Osteocyte (in vitro differentiated cells): ENCODE data around the gene ATG13. TPM values are rescaled to one million over a fixed set of nuclear protein-coding genes. Genes with fewer than 3 reads are reported as not detected.

Experiments
- DNase-seq: peaks from one replicate; pipeline ENCODE4 v3.0.0; 2021; ENCODE audit warnings: mixed read lengths; ENCODE audit not compliant: unreplicated experiment; ENCODE audit errors: extremely low spot score
- H3K27ac Mint-ChIP-seq: one replicate; pipeline ENCODE4 v1.8.0; 2021; ENCODE audit warnings: mild to moderate bottlenecking, mixed read lengths; ENCODE audit not compliant: unreplicated experiment
- H3K27me3 Mint-ChIP-seq: one replicate; pipeline ENCODE4 v1.8.0; 2021; ENCODE audit warnings: mixed read lengths; ENCODE audit not compliant: unreplicated experiment
- H3K36me3 Mint-ChIP-seq: one replicate; pipeline ENCODE4 v1.8.0; 2021; ENCODE audit warnings: mixed read lengths; ENCODE audit not compliant: unreplicated experiment
- H3K4me1 Mint-ChIP-seq: one replicate; pipeline ENCODE4 v1.8.0; 2021; ENCODE audit warnings: mixed read lengths; ENCODE audit not compliant: unreplicated experiment
- H3K4me3 Mint-ChIP-seq: one replicate; pipeline ENCODE4 v1.8.0; 2021; ENCODE audit warnings: mild to moderate bottlenecking, moderate library complexity, mixed read lengths; ENCODE audit not compliant: unreplicated experiment
- H3K9me3 Mint-ChIP-seq: one replicate; pipeline ENCODE4 v1.8.0; 2021; ENCODE audit warnings: mixed read lengths; ENCODE audit not compliant: unreplicated experiment
- total RNA-seq: library from RNA; stranded (reverse); gene quantifications from 2 replicates; pipeline ENCODE4 v1.2.1, GENCODE V29; 2021
- TF ChIP-seq, protein P1 (sequence below): fragments of 200-600 bp; sonication (generic); IDR thresholded peaks from 2 replicates; pipeline ENCODE4 v1.5.0; 2021; ENCODE audit warnings: antibody characterized with exemption, mild to moderate bottlenecking, moderate library complexity

The ATG13 gene
- total RNA-seq, 1 donor from 2014 or later, result 87.2 TPM

DNA sequence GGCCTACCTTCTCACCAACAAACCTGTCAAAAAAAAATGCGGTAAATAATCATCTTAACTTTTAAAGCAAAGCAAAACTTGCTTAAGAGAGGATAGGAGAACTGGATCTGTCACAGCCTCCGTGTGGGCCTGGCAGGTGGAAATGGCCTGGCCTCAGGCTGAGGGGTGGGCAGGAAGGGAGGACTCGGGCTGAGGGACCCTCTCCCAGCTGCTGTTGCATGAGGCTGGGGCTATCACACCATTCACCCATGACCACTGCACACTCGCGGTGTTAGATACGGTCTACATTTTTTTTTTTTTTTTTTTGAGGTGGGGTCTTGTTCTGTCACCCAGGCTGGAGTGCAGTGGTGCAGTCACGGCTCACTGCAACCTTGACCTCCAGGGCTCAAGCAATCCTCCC lies 58.6 kb downstream of the ATG13 start:
- Mint-ChIP-seq H3K4me3 (no peak overlapping the region), H3K9me3 (no peaks in the 10 kb centered on the region), H3K27me3 (no peaks in the 10 kb centered on the region), H3K4me1 (peaks cover 15% of the 10 kb centered on the region), H3K36me3 (peaks cover 24% of the 10 kb centered on the region), H3K27ac (peak overlapping the region; percentile 70)
- no peak for DNase-seq
- TF ChIP-seq, protein P1, sequence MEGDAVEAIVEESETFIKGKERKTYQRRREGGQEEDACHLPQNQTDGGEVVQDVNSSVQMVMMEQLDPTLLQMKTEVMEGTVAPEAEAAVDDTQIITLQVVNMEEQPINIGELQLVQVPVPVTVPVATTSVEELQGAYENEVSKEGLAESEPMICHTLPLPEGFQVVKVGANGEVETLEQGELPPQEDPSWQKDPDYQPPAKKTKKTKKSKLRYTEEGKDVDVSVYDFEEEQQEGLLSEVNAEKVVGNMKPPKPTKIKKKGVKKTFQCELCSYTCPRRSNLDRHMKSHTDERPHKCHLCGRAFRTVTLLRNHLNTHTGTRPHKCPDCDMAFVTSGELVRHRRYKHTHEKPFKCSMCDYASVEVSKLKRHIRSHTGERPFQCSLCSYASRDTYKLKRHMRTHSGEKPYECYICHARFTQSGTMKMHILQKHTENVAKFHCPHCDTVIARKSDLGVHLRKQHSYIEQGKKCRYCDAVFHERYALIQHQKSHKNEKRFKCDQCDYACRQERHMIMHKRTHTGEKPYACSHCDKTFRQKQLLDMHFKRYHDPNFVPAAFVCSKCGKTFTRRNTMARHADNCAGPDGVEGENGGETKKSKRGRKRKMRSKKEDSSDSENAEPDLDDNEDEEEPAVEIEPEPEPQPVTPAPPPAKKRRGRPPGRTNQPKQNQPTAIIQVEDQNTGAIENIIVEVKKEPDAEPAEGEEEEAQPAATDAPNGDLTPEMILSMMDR, result no peak

DNA sequence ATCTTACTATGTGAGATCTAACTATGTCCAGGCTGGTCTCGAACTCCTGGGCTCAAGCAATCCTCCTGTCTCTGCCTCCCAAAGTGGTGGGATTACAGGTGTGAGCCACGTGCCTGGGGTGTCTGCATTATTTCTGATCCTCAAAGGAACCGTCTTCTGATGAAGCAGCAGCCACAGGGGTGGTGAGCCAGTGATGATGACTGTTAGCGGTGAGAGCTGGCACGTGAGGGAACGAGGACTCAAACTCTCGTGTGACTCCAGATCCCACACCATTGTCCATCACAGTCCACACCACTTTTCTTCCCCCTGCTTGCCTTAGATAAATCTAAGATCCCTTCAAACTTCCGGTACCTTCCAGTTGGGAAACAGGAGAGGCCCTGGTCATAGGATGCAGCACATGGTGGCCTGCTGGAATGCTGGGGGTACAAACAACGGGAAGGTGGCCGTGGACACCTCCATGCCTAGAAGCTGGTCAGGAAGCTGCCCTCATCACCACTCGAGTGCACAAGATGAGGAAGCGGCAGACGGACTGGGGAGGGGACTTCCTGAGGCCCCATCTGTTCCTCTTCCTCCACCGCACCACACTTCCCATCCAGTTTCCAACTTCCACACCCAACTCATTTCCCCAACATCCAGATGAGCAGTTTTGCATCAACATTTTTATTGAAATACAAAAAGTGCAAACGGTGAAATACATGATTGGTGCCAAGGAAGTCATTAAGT lies 59.2 kb downstream of the ATG13 start:
- TF ChIP-seq, protein P1, result no peak

DNA sequence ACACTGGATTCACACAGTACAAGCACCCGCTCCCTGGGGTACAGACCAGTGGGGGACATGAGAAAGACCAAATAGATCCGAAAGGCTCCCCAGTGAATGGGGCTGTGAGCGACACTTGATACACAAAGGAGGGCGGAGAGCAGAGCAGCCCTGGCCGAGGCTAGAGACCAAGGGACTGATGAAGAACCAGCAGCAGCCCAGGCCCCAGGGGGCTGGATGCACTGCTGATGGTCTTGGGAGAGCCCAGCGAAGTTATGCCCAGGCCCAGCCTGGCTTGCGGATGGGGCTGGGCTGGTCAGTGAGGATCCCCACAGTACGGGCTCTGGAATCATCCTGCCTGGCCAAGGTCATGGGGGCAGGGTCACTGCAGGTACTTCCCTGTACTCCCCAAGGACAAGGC lies 59.8 kb downstream of the ATG13 start:
- H3K36me3 Mint-ChIP-seq, result peaks cover 18% of the 10 kb centered on the region
- no peaks in the 10 kb centered on the region for H3K9me3 Mint-ChIP-seq
- no peak for DNase-seq
- no peaks in the 10 kb centered on the region for H3K27me3 Mint-ChIP-seq
- TF ChIP-seq, protein P1, result no peak
- no peak overlapping the region for H3K4me3 Mint-ChIP-seq
- peak overlapping the region; percentile 18 for H3K27ac Mint-ChIP-seq
- H3K4me1 Mint-ChIP-seq, result peaks cover 15% of the 10 kb centered on the region

More for the DNA sequence above, 59.2 kb downstream of the ATG13 start:
- Mint-ChIP-seq H3K27me3 (no peaks in the 10 kb centered on the region), H3K4me1 (peaks cover 15% of the 10 kb centered on the region), H3K27ac (no peak overlapping the region), H3K9me3 (no peaks in the 10 kb centered on the region), H3K4me3 (no peak overlapping the region), H3K36me3 (peaks cover 24% of the 10 kb centered on the region)
- no peak for DNase-seq

DNA sequence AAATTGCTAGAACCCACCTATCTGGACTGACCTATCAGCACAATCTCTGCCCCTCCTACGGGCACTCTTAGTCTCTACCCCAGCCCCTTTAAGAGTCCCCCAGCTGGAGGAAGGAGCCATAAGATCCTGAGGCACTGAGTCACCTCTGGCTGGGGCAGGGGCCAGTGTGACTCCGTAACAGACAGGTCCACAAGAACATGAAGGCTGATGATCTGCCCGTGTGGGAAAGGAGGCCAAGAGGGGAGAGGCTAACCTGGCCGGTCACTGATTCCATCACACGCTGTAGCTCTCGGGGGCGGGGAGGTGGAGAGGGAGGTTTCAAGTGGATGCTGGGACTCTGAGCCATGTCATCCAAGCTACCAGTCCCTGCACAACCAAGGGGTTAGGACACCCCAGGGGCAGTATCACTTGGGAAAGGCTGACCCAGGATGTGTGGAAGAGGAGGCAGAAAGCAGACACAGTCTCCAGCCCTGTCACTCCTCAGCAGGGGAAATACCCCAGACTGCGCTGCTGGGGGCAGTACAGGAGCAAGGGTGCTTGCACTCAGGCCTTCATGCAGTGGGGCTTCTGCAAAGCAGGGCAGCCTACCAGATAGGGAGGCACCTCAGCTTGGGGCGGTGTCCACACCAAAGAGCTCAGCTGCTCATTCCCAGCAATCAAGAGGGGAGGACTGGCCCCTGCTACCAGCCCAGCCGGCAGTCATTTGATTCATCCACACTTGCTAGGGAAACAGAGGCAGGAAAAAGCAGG lies 60.8 kb downstream of the ATG13 start:
- H3K36me3 Mint-ChIP-seq, result peaks cover 14% of the 10 kb centered on the region
- DNase-seq, result no peak
- H3K4me1 Mint-ChIP-seq, result peaks cover 15% of the 10 kb centered on the region
- no peak overlapping the region for H3K27ac Mint-ChIP-seq
- no peaks in the 10 kb centered on the region for H3K9me3 Mint-ChIP-seq
- TF ChIP-seq, protein P1, result no peak
- H3K4me3 Mint-ChIP-seq, result no peak overlapping the region
- no peaks in the 10 kb centered on the region for H3K27me3 Mint-ChIP-seq

DNA sequence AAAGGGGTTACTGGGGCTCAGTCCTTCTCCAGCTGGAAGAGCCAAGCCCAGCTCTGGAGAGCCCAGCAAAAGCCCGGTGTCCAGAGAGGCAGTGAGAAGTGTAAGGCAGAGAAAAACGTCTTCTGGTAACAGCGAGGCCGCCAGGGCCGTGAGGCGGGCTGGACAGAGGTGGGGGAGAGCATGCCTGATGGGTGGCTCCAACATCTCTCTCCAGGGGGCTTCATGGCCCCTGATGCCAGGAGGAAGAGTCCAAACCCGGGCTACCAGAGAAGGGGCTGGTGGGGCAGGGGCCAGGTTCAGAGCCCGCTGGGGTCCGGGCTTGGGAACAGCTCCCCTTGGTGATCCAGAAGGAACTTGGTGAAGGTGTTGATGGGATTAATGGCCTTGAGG lies 61.4 kb downstream of the ATG13 start:
- no peak for DNase-seq
- no peaks in the 10 kb centered on the region for H3K27me3 Mint-ChIP-seq
- no peak overlapping the region for H3K27ac Mint-ChIP-seq
- H3K4me3 Mint-ChIP-seq, result no peak overlapping the region
- H3K4me1 Mint-ChIP-seq, result peaks cover 15% of the 10 kb centered on the region
- H3K36me3 Mint-ChIP-seq, result peaks cover 14% of the 10 kb centered on the region
- TF ChIP-seq, protein P1, result no peak
- H3K9me3 Mint-ChIP-seq, result no peaks in the 10 kb centered on the region
